SJSA1 (cell line): ENCODE measurements around the gene TMEM252. TPM values are rescaled to one million over a fixed set of nuclear protein-coding genes. Genes with fewer than 3 reads are reported as not detected.

Experiments used
- DNase-seq, 2 experiments: peaks; one replicate each; pipeline ENCODE4 v3.0.0-alpha.2; 2015 to 2020; ENCODE audit warnings: low spot score in 2 of 2, low read depth in 1 of 2
- H3K27ac ChIP-seq: fragments of 250-450 bp; sonication (Bioruptor Pico); 2 replicates; pipeline ENCODE4 v1.5.1; 2020; ENCODE audit warnings: mild to moderate bottlenecking, moderate library complexity
- H3K27me3 ChIP-seq: fragments of 250-450 bp; sonication (Bioruptor Pico); replicated peaks from 2 replicates; pipeline ENCODE4 v1.5.1; 2020; ENCODE audit warnings: mild to moderate bottlenecking, moderate library complexity
- H3K36me3 ChIP-seq: fragments of 250-450 bp; sonication (Bioruptor Pico); 2 replicates; pipeline ENCODE4 v1.5.1; 2020; ENCODE audit warnings: mild to moderate bottlenecking
- H3K4me1 ChIP-seq: fragments of 250-450 bp; sonication (Bioruptor Pico); replicated peaks from 2 replicates; pipeline ENCODE4 v1.6.1; 2021; ENCODE audit warnings: mild to moderate bottlenecking
- H3K4me3 ChIP-seq: fragments of 250-450 bp; sonication (Bioruptor Pico); 2 replicates; pipeline ENCODE4 v1.5.1; 2020; ENCODE audit warnings: mild to moderate bottlenecking
- H3K9me3 ChIP-seq: fragments of 250-450 bp; sonication (Bioruptor Pico); replicated peaks from 2 replicates; pipeline ENCODE4 v1.5.1; 2020; ENCODE audit warnings: mild to moderate bottlenecking
- total RNA-seq: library from RNA; depleted of rRNA; stranded (reverse); fragments of >200 nt; shearing (Covaris generic); gene quantifications from 2 replicates; pipeline ENCODE4 v1.2.3, GENCODE V29; 2014

Gene TMEM252
- total RNA-seq, 1 experiment from 2014 or later = not detected

- Histone ChIP-seq H3K4me1 (peaks cover 4% of the 10 kb centered on the region; the same call in 1 of the 2 replicates), H3K27ac (no peak overlapping the region), H3K36me3 (no peaks in the 10 kb centered on the region), H3K27me3 (no peaks in the 10 kb centered on the region; the same call in 1 of the 2 replicates), H3K4me3 (no peak overlapping the region), H3K9me3 (no peaks in the 10 kb centered on the region)
- no peak for DNase-seq
These were observed 12.2 kb upstream of the TMEM252 start for GRCh38 chr9:68552700-68553476.

- Histone ChIP-seq H3K9me3 (no peaks in the 10 kb centered on the region), H3K36me3 (no peaks in the 10 kb centered on the region)
- DNase-seq = no peak
These were observed 10.5 kb upstream of the TMEM252 start for GRCh38 chr9:68551191-68551590.

GRCh38 chr9:68548241-68548640 is 7.6 kb upstream of the TMEM252 start:
- H3K9me3 ChIP-seq = no peaks in the 10 kb centered on the region
- DNase-seq = no peak
- H3K36me3 ChIP-seq = no peaks in the 10 kb centered on the region
- H3K4me3 ChIP-seq = no peak overlapping the region
- no peak overlapping the region for H3K27ac ChIP-seq
- H3K4me1 ChIP-seq = peaks cover 4% of the 10 kb centered on the region; the same call in 1 of the 2 replicates
- no peaks in the 10 kb centered on the region; the same call in 1 of the 2 replicates for H3K27me3 ChIP-seq

More at GRCh38 chr9:68551191-68551590, 10.5 kb upstream of the TMEM252 start:
- H3K4me3 ChIP-seq = no peak overlapping the region
- no peaks in the 10 kb centered on the region; the same call in 1 of the 2 replicates for H3K27me3 ChIP-seq
- no peak overlapping the region for H3K27ac ChIP-seq
- H3K4me1 ChIP-seq = peaks cover 4% of the 10 kb centered on the region; the same call in 1 of the 2 replicates

DNA sequence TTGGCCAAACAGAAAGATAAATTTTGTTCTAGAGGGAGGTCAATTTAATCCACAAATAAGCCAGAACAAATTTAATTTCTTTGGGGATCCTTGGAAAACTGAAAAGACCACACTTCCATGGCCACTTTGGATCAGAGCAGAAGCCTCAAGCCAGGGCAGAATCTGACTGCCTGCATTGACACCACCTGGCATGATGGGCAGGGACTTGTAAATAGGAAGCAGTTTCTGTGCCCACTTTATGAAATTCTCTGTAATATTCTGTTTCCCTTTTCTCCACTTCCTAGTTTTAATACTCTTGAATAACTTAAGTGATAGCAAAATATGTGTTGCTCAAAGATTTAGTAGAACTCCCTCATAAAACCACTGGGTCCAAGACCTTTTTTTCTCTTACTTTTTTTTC is 6.7 kb upstream of the TMEM252 start:
- no peak for DNase-seq
- Histone ChIP-seq H3K27ac (no peak overlapping the region), H3K4me1 (peaks cover under 1% of the 10 kb centered on the region; the same call in 1 of the 2 replicates), H3K9me3 (no peaks in the 10 kb centered on the region), H3K4me3 (no peak overlapping the region), H3K36me3 (no peaks in the 10 kb centered on the region), H3K27me3 (no peaks in the 10 kb centered on the region; the same call in 1 of the 2 replicates)

GRCh38 chr9:68546596-68547390 is 6.1 kb upstream of the TMEM252 start:
- Histone ChIP-seq H3K27ac (no peak overlapping the region), H3K4me3 (no peak overlapping the region), H3K4me1 (no peaks in the 10 kb centered on the region), H3K36me3 (no peaks in the 10 kb centered on the region), H3K9me3 (no peaks in the 10 kb centered on the region), H3K27me3 (no peaks in the 10 kb centered on the region; the same call in 1 of the 2 replicates)
- no peak for DNase-seq

DNA sequence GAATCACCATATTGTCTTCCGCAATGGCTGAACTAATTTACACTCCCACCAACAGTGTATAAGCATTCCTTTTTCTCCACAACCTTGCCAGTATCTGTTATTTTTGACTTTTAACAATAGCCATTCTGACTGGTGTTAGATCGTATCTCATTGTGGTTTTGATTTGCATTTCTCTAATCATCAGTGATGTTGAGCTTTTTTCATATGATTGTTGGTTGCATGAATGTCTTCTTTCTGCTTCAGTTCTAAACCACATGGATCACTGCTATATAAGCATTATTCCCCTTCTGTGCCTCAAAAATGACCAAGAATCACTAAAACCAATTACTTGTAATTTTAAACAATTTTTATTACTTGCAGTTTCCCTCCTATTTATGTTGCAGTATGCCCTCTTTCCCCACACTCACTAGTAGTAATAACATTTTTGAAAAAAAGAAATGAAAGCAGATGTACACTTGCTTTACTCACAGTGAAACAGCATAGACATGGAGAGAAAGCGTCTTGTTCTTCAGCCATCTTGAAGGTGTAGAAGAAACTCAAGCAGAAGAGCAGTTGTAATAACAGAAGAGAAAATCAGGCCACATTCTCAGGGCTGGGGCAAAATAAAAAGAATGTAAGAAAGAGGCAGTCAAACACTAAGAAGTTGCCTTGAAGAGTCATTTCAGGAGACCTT is 4.5 kb upstream of the TMEM252 start:
- no peaks in the 10 kb centered on the region for H3K9me3 ChIP-seq
- H3K4me3 ChIP-seq = no peak overlapping the region
- H3K27ac ChIP-seq = no peak overlapping the region
- no peak for DNase-seq
- H3K27me3 ChIP-seq = no peaks in the 10 kb centered on the region; the same call in 1 of the 2 replicates
- no peaks in the 10 kb centered on the region for H3K36me3 ChIP-seq
- no peaks in the 10 kb centered on the region for H3K4me1 ChIP-seq

GRCh38 chr9:68541568-68541967 is 885 bp upstream of the TMEM252 start:
- H3K36me3 ChIP-seq = no peaks in the 10 kb centered on the region

DNA sequence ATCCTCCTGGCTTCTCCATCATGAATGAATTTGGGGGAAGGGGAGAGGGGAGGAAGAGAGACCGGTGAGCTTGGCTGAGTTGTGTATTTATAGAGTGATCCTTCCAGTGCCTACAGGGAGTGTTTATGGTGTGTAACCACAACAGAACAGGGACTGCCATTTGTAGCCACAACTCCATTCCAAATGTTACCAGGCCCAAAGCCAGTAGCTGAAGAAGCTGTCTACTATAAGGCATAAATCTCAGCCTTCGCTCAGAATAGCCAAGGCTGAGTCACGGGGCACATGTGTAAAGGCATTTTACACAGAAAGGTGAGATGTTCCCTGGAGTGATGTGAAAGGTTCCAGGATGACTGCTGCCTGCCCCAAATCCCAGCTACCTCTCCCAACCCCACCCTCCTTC is 2.5 kb downstream of the TMEM252 start:
- Histone ChIP-seq H3K27ac (no peak overlapping the region), H3K4me1 (no peaks in the 10 kb centered on the region), H3K27me3 (no peaks in the 10 kb centered on the region), H3K9me3 (no peaks in the 10 kb centered on the region), H3K4me3 (no peak overlapping the region), H3K36me3 (no peaks in the 10 kb centered on the region)
- no peak for DNase-seq

More at GRCh38 chr9:68541568-68541967, 885 bp upstream of the TMEM252 start:
- H3K27me3 ChIP-seq = no peaks in the 10 kb centered on the region
- no peak overlapping the region for H3K27ac ChIP-seq
- no peak for DNase-seq
- H3K9me3 ChIP-seq = no peaks in the 10 kb centered on the region
- H3K4me3 ChIP-seq = no peak overlapping the region
- H3K4me1 ChIP-seq = no peaks in the 10 kb centered on the region

- no peak overlapping the region for H3K4me3 ChIP-seq
- no peak overlapping the region for H3K27ac ChIP-seq
- no peaks in the 10 kb centered on the region for H3K27me3 ChIP-seq
- DNase-seq = no peak
- no peaks in the 10 kb centered on the region for H3K9me3 ChIP-seq
- no peaks in the 10 kb centered on the region for H3K4me1 ChIP-seq
- no peaks in the 10 kb centered on the region for H3K36me3 ChIP-seq
These were observed 3.1 kb downstream of the TMEM252 start for GRCh38 chr9:68537616-68537880.

DNA sequence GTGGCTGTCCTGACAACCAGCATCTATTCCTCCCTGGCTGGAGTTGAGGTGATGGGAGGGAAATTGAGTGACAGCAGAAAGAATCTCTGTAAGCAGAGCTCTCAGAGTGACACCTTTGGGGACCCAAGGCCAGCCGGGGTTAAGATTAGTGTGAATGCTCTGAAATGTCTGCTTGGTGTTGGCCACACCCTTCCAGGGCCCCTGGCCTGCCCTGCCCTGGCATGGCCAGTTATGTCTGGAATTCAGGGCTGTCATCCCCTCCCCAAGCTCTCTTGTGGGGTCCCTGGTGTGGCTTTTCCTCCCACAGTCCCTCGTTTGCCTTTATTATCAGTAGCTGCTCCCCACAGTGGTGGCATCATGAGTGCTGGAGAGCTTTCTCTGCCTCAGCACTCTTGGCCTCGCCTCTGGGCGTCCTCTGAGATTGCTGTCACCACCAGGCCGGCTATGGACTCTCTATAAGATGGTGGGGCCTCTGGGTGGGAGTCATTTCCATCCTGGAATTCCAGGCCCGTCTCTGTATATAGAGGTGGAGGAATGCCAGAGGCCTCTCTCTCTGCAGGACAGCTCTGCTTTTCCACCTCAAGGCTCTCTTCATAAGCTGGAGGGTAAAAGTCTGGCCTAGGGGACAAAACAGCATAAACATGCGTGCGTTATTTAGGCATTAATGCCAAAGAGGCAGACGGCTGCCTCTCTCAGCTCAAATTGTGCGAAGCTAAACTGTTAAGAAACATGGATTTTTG is 3.6 kb downstream of the TMEM252 start:
- Histone ChIP-seq H3K9me3 (no peaks in the 10 kb centered on the region), H3K4me1 (no peaks in the 10 kb centered on the region), H3K27ac (no peak overlapping the region), H3K27me3 (no peaks in the 10 kb centered on the region), H3K36me3 (no peaks in the 10 kb centered on the region), H3K4me3 (no peak overlapping the region)
- no peak for DNase-seq

GRCh38 chr9:68533678-68534077 is 7.0 kb downstream of the TMEM252 start:
- H3K4me1 ChIP-seq = no peaks in the 10 kb centered on the region
- H3K9me3 ChIP-seq = no peaks in the 10 kb centered on the region
- no peaks in the 10 kb centered on the region for H3K27me3 ChIP-seq
- H3K27ac ChIP-seq = no peak overlapping the region
- no peaks in the 10 kb centered on the region for H3K36me3 ChIP-seq
- no peak for DNase-seq
- H3K4me3 ChIP-seq = no peak overlapping the region

DNA sequence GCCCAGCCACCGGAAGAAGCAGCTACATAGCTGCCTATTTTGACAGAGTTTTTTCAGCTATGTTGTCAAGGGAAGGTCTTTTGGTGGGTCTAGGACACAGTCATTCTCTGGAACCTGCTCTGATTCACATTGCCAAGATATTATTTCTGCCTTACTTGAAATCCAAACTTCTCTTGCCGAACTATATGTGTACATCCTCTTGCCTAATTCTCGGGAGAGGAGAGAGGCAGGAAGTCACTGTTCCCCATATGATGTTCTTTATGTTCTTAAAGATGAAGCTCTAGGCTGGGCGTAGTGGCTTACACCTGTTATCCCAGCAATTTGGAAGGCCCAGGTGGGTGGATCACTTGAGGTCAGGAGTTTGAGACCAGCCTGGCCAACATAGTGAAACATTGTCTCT is 8.6 kb downstream of the TMEM252 start:
- H3K4me1 ChIP-seq = no peaks in the 10 kb centered on the region
- DNase-seq = no peak
- H3K27ac ChIP-seq = no peak overlapping the region
- no peaks in the 10 kb centered on the region for H3K27me3 ChIP-seq
- no peak overlapping the region for H3K4me3 ChIP-seq
- H3K9me3 ChIP-seq = no peaks in the 10 kb centered on the region
- H3K36me3 ChIP-seq = no peaks in the 10 kb centered on the region

DNA sequence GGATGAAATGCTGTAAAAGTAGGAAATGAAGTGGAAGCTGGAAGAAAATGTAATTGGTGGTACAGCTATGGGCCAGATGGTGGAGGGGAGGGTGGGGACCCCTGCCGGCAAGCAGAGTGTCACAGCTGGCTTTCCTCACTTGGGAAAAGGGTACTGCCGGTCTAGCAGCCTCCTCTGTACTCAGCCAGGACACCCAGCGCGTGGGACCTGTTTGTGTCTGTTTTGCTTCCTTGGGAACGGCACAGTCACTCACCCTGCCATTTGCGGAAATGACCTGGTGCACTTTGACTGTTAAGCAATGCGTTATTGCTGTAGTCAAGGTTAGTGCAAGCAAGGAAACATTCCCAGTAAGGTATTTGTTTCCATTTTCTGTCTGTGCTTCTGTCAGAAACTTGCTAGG is 10.1 kb downstream of the TMEM252 start:
- DNase-seq = no peak
- H3K27ac ChIP-seq = no peak overlapping the region
- H3K4me3 ChIP-seq = no peak overlapping the region
- no peaks in the 10 kb centered on the region for H3K27me3 ChIP-seq
- H3K4me1 ChIP-seq = no peaks in the 10 kb centered on the region
- H3K36me3 ChIP-seq = no peaks in the 10 kb centered on the region
- no peaks in the 10 kb centered on the region for H3K9me3 ChIP-seq
